ENCODE data around the gene CHORDC1.
"Not testable (repeated sequence)": the region's sequence is repeated elsewhere in the genome, so short reads cannot be mapped to it uniquely, and the experiment has no call there.

GRCh38 chr11:90207992-90208391 lies 14.9 kb downstream of the CHORDC1 start:
- not testable (repeated sequence) for TF ChIP-seq CTCF (IDR thresholded peaks at IDR 0.05; ENCODE audit: extremely low read depth in 1 of 2, insufficient read depth in 1 of 2, low read depth in 1 of 2, low read length in 2 of 2); POLR2AphosphoS5 (IDR thresholded peaks at IDR 0.05; ENCODE audit: insufficient read depth, low read depth, low read length); EZH2 (IDR thresholded peaks at IDR 0.05; ENCODE audit: borderline replicate concordance, low read depth, low read length, severe bottlenecking); POLR2A (IDR thresholded peaks at IDR 0.05; ENCODE audit: low read depth, low read length); JUN (IDR thresholded peaks at IDR 0.05; ENCODE audit: borderline replicate concordance, insufficient read depth, insufficient read length, low read depth); GATA2 (IDR thresholded peaks at IDR 0.05; ENCODE audit: insufficient read depth, insufficient read length, low read depth, low read length); MAX (IDR thresholded peaks at IDR 0.05; ENCODE audit: insufficient read depth, insufficient read length)

Data from endothelial cell of umbilical vein (primary cell).